HepG2 (cell line): ENCODE results near the gene TRAPPC10. TPM values are rescaled to one million over a fixed set of nuclear protein-coding genes. Genes with fewer than 3 reads are reported as not detected.

Experiments
- DMAP1 ChIP-seq: IDR thresholded peaks from 2 replicates; pipeline ENCODE4 v1.6.1; 2016
- ESRRA ChIP-seq: sonication (generic); formaldehyde crosslinking; IDR thresholded peaks from 2 replicates; pipeline ENCODE4 v1.5.1; 2020; ENCODE audit warnings: mild to moderate bottlenecking, low read depth, missing genetic modification reagents
- GABPA ChIP-seq, 2 experiments: IDR thresholded peaks; 2 replicates each; pipeline ENCODE4 v1.6.1; 2011 to 2016; ENCODE audit warnings: low read depth in 2 of 2, low read length in 1 of 2, missing biosample characterization in 1 of 2, missing genetic modification characterization in 1 of 2
- MYPOP ChIP-seq: sonication (generic); formaldehyde crosslinking; IDR thresholded peaks from 2 replicates; pipeline ENCODE4 v1.8.1; 2023; ENCODE audit warnings: mild to moderate bottlenecking, moderate library complexity, missing genetic modification reagents
- NFAT5 ChIP-seq: sonication (generic); formaldehyde crosslinking; IDR thresholded peaks from 2 replicates; pipeline ENCODE4 v1.4.0; 2020; ENCODE audit warnings: missing genetic modification reagents
- RFXAP ChIP-seq: sonication (generic); formaldehyde crosslinking; IDR thresholded peaks from 2 replicates; pipeline ENCODE4 v1.4.0; 2020; ENCODE audit warnings: missing genetic modification reagents, borderline replicate concordance
- TP53 ChIP-seq: sonication (generic); formaldehyde crosslinking; conservative IDR thresholded peaks from 2 replicates; pipeline ENCODE4 v1.4.0; 2020; ENCODE audit warnings: missing genetic modification reagents
- ZBTB2 ChIP-seq: sonication (generic); formaldehyde crosslinking; IDR thresholded peaks from 2 replicates; pipeline ENCODE4 v1.8.0; 2022; ENCODE audit warnings: low read depth, missing genetic modification reagents
- ZNF768 ChIP-seq: sonication (generic); formaldehyde crosslinking; IDR thresholded peaks from 2 replicates; pipeline ENCODE4 v1.4.0; 2020; ENCODE audit warnings: missing genetic modification reagents
- polyA plus RNA-seq, 8 experiments: library from polyadenylated mRNA; depleted of rRNA in 3 of 8; stranded (reverse) in 7 of 8; unstranded in 1 of 8; fragments of >200 nt; fragmentation: Illumina TruSeq in 4 of 8; extraction: Trizol in 4 of 8; gene quantifications; 2 replicates each; pipeline versions ENCODE4 v1.2.1 to v1.2.3, GENCODE V29; 2011 to 2016; ENCODE audit warnings: low read depth in 4 of 8, missing spikeins in 1 of 8, mixed read lengths in 1 of 8; ENCODE audit not compliant: insufficient read depth in 1 of 8
- total RNA-seq, 5 experiments: library from RNA; depleted of rRNA; stranded (reverse); fragments of >200 nt; fragmentation: Illumina TruSeq; extraction: Trizol; gene quantifications; 2 replicates each; pipeline ENCODE4 v1.2.3, GENCODE V29; 2016; ENCODE audit warnings: low read depth in 1 of 5
- TF ChIP-seq, protein P1 (sequence below): sonication (generic); formaldehyde crosslinking; IDR thresholded peaks from 2 replicates; pipeline ENCODE4 v1.4.0; 2020; ENCODE audit warnings: missing genetic modification reagents, borderline replicate concordance
- TF ChIP-seq, protein P2 (sequence below): sonication (generic); formaldehyde crosslinking; IDR thresholded peaks from 2 replicates; pipeline ENCODE4 v1.4.0; 2020; ENCODE audit warnings: missing genetic modification reagents, borderline replicate concordance
- TF ChIP-seq, protein P3 (sequence below): sonication (generic); formaldehyde crosslinking; IDR thresholded peaks from 2 replicates; pipeline ENCODE4 v1.8.0; 2022; ENCODE audit warnings: mild to moderate bottlenecking, missing genetic modification reagents; ENCODE audit not compliant: insufficient replicate concordance

TRAPPC10 gene
- total and polyA plus RNA-seq, 2 of the 13 experiments (the other 11 are each of a cell fraction or from before 2014, with no cell fraction given), result 10.6 to 16.5 TPM

GRCh38 chr21:44011579-44012473 lies at the start of gene TRAPPC10 (continued):
- TF ChIP-seq, protein P1, sequence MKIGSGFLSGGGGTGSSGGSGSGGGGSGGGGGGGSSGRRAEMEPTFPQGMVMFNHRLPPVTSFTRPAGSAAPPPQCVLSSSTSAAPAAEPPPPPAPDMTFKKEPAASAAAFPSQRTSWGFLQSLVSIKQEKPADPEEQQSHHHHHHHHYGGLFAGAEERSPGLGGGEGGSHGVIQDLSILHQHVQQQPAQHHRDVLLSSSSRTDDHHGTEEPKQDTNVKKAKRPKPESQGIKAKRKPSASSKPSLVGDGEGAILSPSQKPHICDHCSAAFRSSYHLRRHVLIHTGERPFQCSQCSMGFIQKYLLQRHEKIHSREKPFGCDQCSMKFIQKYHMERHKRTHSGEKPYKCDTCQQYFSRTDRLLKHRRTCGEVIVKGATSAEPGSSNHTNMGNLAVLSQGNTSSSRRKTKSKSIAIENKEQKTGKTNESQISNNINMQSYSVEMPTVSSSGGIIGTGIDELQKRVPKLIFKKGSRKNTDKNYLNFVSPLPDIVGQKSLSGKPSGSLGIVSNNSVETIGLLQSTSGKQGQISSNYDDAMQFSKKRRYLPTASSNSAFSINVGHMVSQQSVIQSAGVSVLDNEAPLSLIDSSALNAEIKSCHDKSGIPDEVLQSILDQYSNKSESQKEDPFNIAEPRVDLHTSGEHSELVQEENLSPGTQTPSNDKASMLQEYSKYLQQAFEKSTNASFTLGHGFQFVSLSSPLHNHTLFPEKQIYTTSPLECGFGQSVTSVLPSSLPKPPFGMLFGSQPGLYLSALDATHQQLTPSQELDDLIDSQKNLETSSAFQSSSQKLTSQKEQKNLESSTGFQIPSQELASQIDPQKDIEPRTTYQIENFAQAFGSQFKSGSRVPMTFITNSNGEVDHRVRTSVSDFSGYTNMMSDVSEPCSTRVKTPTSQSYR, result 0 out of 2 replicates have a peak, but pooled peaks have one; percentile 9
- TF ChIP-seq ZNF768 (peak; percentile 69), ESRRA (CRISPR knock-in tag) (no peak), RFXAP (CRISPR knock-in tag) (0 out of 2 replicates have a peak, but pooled peaks have one; percentile 18), NFAT5 (CRISPR knock-in tag) (peak; percentile 74; the same call in 1 of the 2 replicates), DMAP1 (CRISPR knock-in tag) (peak; percentile 78; the same call in 1 of the 2 replicates), ZBTB2 (CRISPR knock-in tag) (peak; percentile 96), MYPOP (CRISPR knock-in tag) (0 out of 2 replicates have a peak, but pooled peaks have one; percentile 12), GABPA (IDR thresholded peaks at IDR 0.05; ENCODE audit: low read depth, low read length) (peak; percentile 92), GABPA (CRISPR knock-in tag; IDR thresholded peaks at IDR 0.05; ENCODE audit: low read depth) (peak; percentile 82), TP53 (CRISPR knock-in tag) (no peak)
- TF ChIP-seq, protein P2, sequence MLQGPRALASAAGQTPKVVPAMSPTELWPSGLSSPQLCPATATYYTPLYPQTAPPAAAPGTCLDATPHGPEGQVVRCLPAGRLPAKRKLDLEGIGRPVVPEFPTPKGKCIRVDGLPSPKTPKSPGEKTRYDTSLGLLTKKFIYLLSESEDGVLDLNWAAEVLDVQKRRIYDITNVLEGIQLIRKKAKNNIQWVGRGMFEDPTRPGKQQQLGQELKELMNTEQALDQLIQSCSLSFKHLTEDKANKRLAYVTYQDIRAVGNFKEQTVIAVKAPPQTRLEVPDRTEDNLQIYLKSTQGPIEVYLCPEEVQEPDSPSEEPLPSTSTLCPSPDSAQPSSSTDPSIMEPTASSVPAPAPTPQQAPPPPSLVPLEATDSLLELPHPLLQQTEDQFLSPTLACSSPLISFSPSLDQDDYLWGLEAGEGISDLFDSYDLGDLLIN (CRISPR knock-in tag), result peak; percentile 36; the same call in 1 of the 2 replicates
- TF ChIP-seq, protein P3, sequence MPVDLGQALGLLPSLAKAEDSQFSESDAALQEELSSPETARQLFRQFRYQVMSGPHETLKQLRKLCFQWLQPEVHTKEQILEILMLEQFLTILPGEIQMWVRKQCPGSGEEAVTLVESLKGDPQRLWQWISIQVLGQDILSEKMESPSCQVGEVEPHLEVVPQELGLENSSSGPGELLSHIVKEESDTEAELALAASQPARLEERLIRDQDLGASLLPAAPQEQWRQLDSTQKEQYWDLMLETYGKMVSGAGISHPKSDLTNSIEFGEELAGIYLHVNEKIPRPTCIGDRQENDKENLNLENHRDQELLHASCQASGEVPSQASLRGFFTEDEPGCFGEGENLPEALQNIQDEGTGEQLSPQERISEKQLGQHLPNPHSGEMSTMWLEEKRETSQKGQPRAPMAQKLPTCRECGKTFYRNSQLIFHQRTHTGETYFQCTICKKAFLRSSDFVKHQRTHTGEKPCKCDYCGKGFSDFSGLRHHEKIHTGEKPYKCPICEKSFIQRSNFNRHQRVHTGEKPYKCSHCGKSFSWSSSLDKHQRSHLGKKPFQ (CRISPR knock-in tag), result peak; percentile 33
